GM23338 (cell line): Measurements from ENCODE around the gene LSM14A.

Experiments
- CREB1 ChIP-seq: fragments of 250-450 bp; sonication (Bioruptor Pico); IDR thresholded peaks from 2 replicates; pipeline ENCODE4 v1.5.0; 2020; ENCODE audit warnings: low read depth, mild to moderate bottlenecking, moderate library complexity
- EZH2 ChIP-seq: fragments of 200-600 bp; sonication (generic); IDR thresholded peaks from one replicate; pipeline ENCODE4 v1.8.0; 2017; ENCODE audit warnings: antibody characterized with exemption, mild to moderate bottlenecking, low read depth; ENCODE audit not compliant: unreplicated experiment
- TF ChIP-seq, protein P1 (sequence below), 2 experiments: fragments of 200-600 bp in 1 of 2; sonication (generic) in 1 of 2; conservative IDR thresholded peaks; 2 replicates each; pipeline versions ENCODE4 v1.5.1 to v1.6.1; 2016 to 2017; ENCODE audit warnings: antibody characterized with exemption in 2 of 2, low read depth in 2 of 2, mild to moderate bottlenecking in 2 of 2, moderate library complexity in 1 of 2

DNA sequence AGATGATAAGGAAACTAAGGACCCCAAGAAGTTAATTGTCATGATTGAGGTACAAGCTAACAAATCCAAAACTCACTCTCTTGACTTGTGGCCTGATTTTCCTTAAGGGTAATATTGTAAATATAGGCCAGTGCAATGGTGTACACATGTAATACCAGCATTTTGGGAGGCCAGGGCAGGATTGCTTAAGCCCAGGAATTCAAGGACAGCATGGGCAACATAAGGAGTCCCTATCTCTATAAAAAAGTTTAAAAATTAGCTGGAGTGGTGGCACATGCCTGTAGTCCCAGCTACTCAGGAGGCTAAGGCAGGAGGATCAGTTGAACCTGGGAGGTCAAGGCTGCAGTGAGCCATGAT lies 53.3 kb downstream of the LSM14A start:
- TF ChIP-seq CREB1 (CRISPR knock-in tag) (no peak), EZH2 (no peak)
- TF ChIP-seq, protein P1, sequence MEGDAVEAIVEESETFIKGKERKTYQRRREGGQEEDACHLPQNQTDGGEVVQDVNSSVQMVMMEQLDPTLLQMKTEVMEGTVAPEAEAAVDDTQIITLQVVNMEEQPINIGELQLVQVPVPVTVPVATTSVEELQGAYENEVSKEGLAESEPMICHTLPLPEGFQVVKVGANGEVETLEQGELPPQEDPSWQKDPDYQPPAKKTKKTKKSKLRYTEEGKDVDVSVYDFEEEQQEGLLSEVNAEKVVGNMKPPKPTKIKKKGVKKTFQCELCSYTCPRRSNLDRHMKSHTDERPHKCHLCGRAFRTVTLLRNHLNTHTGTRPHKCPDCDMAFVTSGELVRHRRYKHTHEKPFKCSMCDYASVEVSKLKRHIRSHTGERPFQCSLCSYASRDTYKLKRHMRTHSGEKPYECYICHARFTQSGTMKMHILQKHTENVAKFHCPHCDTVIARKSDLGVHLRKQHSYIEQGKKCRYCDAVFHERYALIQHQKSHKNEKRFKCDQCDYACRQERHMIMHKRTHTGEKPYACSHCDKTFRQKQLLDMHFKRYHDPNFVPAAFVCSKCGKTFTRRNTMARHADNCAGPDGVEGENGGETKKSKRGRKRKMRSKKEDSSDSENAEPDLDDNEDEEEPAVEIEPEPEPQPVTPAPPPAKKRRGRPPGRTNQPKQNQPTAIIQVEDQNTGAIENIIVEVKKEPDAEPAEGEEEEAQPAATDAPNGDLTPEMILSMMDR (conservative IDR thresholded peaks at IDR 0.05; ENCODE audit: low read depth in 2 of 2) = no peak
